Endothelial cell of umbilical vein (primary cell): Measurements from ENCODE around the gene PTMA. TPM values are rescaled to one million over a fixed set of nuclear protein-coding genes. Genes with fewer than 3 reads are reported as not detected.

Experiments
- BruUV-seq: library from RNA; stranded (reverse); fragments of 400-500 nt; replicated peaks from 2 replicates; lab custom pipeline; 2021; lab: Mats Ljungman, UMichigan
- CTCF ChIA-PET: fragments of 300-600, 350-600 bp; sonication (Branson Sonifier 250); formaldehyde crosslinking; loops from one replicate; lab custom pipeline; 2021; ENCODE audit warnings: antibody characterized with exemption, inconsistent platforms; lab: Charles Lee
- POLR2A ChIA-PET: fragments of 300-600, 350-600 bp; sonication (Branson Sonifier 250); formaldehyde crosslinking; loops from one replicate; lab custom pipeline; 2021; ENCODE audit warnings: antibody characterized with exemption, inconsistent platforms; lab: Charles Lee
- DNase-seq: peaks from one replicate; pipeline ENCODE4 v3.0.0-alpha.2; 2011; ENCODE audit warnings: low read depth, low spot score
- FAIRE-seq: peaks from 2 replicates; lab custom pipeline; 2011; peaks lifted over from hg19 to GRCh38; lab: Jason Lieb, UNC
- H2AFZ ChIP-seq: 2 replicates; pipeline ENCODE4 v1.6.0; 2012; ENCODE audit warnings: low read depth, low read length, control low read depth, inconsistent platforms
- H3K27ac ChIP-seq: 2 replicates; pipeline ENCODE4 v1.5.1; 2011; ENCODE audit warnings: low read depth, mild to moderate bottlenecking, control low read depth, low read length, moderate library complexity; ENCODE audit not compliant: insufficient read depth
- H3K27me3 ChIP-seq, 2 experiments: 2 replicates each; pipeline versions ENCODE4 v1.6.0 to v1.6.1; 2011; ENCODE audit warnings: low read length in 2 of 2, mixed read lengths in 1 of 2; ENCODE audit not compliant: control insufficient read depth in 2 of 2, insufficient read depth in 2 of 2
- H3K36me3 ChIP-seq, 2 experiments: 2 replicates in 1 of 2; 3 replicates in 1 of 2; pipeline ENCODE4 v1.5.1; 2011; ENCODE audit warnings: low read length in 2 of 2, mild to moderate bottlenecking in 1 of 2, moderate library complexity in 1 of 2; ENCODE audit not compliant: control insufficient read depth in 2 of 2, insufficient read depth in 2 of 2; ENCODE audit errors: extremely low read depth in 1 of 2
- H3K4me1 ChIP-seq: 3 replicates; pipeline ENCODE4 v1.5.1; 2011; ENCODE audit warnings: mild to moderate bottlenecking, low read length; ENCODE audit not compliant: control insufficient read depth, insufficient read depth; ENCODE audit errors: extremely low read depth
- H3K4me2 ChIP-seq: 2 replicates; pipeline ENCODE4 v1.6.1; 2011; ENCODE audit warnings: low read length, control low read depth, mixed read lengths; ENCODE audit not compliant: insufficient read depth
- H3K4me3 ChIP-seq, 3 experiments: fragments of 200-600 bp in 1 of 3; sonication (generic), shearing (Covaris generic) in 1 of 3; replicated peaks in 1 of 3; 2 replicates each; pipeline ENCODE4 v1.5.1; 2011 to 2016; ENCODE audit warnings: control low read depth in 3 of 3, low read length in 3 of 3, mild to moderate bottlenecking in 2 of 3, inconsistent platforms in 1 of 3, low read depth in 1 of 3, moderate library complexity in 1 of 3; ENCODE audit not compliant: insufficient read depth in 1 of 3
- H3K79me2 ChIP-seq: 2 replicates; pipeline ENCODE4 v1.6.0; 2012; ENCODE audit warnings: low read length, inconsistent platforms; ENCODE audit not compliant: control insufficient read depth, insufficient read depth
- H3K9ac ChIP-seq: replicated peaks from 2 replicates; pipeline ENCODE3; 2011; ENCODE audit warnings: low read length, control low read depth; ENCODE audit not compliant: insufficient read depth; ENCODE audit errors: extremely low read depth
- H3K9me1 ChIP-seq: replicated peaks from 3 replicates; pipeline ENCODE4 v1.6.0; 2011; ENCODE audit warnings: mild to moderate bottlenecking, low read length; ENCODE audit not compliant: control insufficient read depth, insufficient read depth; ENCODE audit errors: extremely low read depth
- H3K9me3 ChIP-seq: replicated peaks from 2 replicates; pipeline ENCODE4 v1.5.1; 2012; ENCODE audit warnings: low read length, inconsistent platforms; ENCODE audit not compliant: control insufficient read depth, insufficient read depth
- H4K20me1 ChIP-seq: replicated peaks from 2 replicates; pipeline ENCODE3; 2011; ENCODE audit warnings: mild to moderate bottlenecking, low read length; ENCODE audit not compliant: control insufficient read depth, insufficient read depth; ENCODE audit errors: extremely low read depth
- CTCF ChIP-seq, 2 donors: IDR thresholded peaks; 1 replicate in 1 of 2; 2 replicates in 1 of 2; pipeline ENCODE4 v1.5.1; 2011; ENCODE audit warnings: low read length in 2 of 2, mild to moderate bottlenecking in 2 of 2, moderate library complexity in 2 of 2, control low read depth in 1 of 2, inconsistent platforms in 1 of 2, low read depth in 1 of 2; ENCODE audit not compliant: insufficient read depth in 1 of 2; ENCODE audit errors: extremely low read depth in 1 of 2
- MYC ChIP-seq: IDR thresholded peaks from one replicate; pipeline ENCODE4 v1.6.1; 2011; ENCODE audit warnings: mild to moderate bottlenecking, low read depth, low read length
- POLR2A ChIP-seq: IDR thresholded peaks from 2 replicates; pipeline ENCODE4 v1.6.1; 2012; ENCODE audit warnings: low read depth, mild to moderate bottlenecking, control low read depth, low read length
- POLR2AphosphoS5 ChIP-seq: IDR thresholded peaks from 2 replicates; pipeline ENCODE4 v1.6.1; 2012; ENCODE audit warnings: low read depth, mild to moderate bottlenecking, control low read depth, low read length, moderate library complexity; ENCODE audit not compliant: insufficient read depth
- dilution Hi-C: fragments of 300-500 bp; cut with MboI; formaldehyde crosslinking; loops from one replicate; pipeline ENCODE4 v1.15.0; 2019; ENCODE audit warnings: low sequenced_read_pairs; ENCODE audit not compliant: extremely low pct_ligation_motif_present
- intact Hi-C: fragments of 100-400 bp; cut with micrococcal nuclease; formaldehyde crosslinking; loops from one replicate; pipeline ENCODE4 v1.10.0; 2022
- polyA plus RNA-seq, 4 experiments: library from polyadenylated mRNA; depleted of rRNA in 3 of 4; stranded (reverse) in 3 of 4; unstranded in 1 of 4; fragments of >200 nt; gene quantifications; 2 replicates each; pipeline versions ENCODE4 v1.2.1 to v1.2.3, GENCODE V29; 2011 to 2012; ENCODE audit warnings: missing spikeins in 1 of 4
- total RNA-seq: library from RNA; stranded (reverse); gene quantifications from 2 replicates; pipeline ENCODE4 v1.2.3, GENCODE V29; 2021

PTMA gene
- total and polyA plus RNA-seq, 2 donors (not counting 3 experiments of a cell fraction or from before 2014, with no cell fraction given) = 404 to 1,488 TPM

- TF ChIP-seq POLR2AphosphoS5 = no peak
- no peak for TF ChIP-seq POLR2A
- TF ChIP-seq CTCF (IDR thresholded peaks at IDR 0.05; ENCODE audit: extremely low read depth in 1 of 2, insufficient read depth in 1 of 2, low read depth in 1 of 2, low read length in 2 of 2) = peak; percentile 32 to 37
- TF ChIP-seq MYC = no peak
- peaks cover 9% of the 10 kb centered on the region for H3K4me1 ChIP-seq
- POLR2A ChIA-PET = interaction anchor here (0.8 to 1.7 kb wide), 3 partner anchors 34 to 60 kb away, joined by 3 to 6 read pairs (median 6); partner anchors contain the start of gene PTMA
- no peaks in the 10 kb centered on the region for H3K36me3 ChIP-seq
- H3K27me3 ChIP-seq = no peaks in the 10 kb centered on the region
- no peaks in the 10 kb centered on the region for H4K20me1 ChIP-seq
- no peak for DNase-seq
- CTCF ChIA-PET = interaction anchor here (0.6 to 8.0 kb wide), 16 partner anchors 10 to 114 kb away, joined by 3 to 583 read pairs (median 4); partner anchors contain the start of gene PTMA
- H3K9me1 ChIP-seq = no peaks in the 10 kb centered on the region
- H3K9ac ChIP-seq = peak overlapping the region; percentile 36
- FAIRE-seq = peak; percentile 33
- intact Hi-C loops (no loop called here), dilution Hi-C loops (no loop called here)
- no peak overlapping the region for H3K4me2 ChIP-seq
- H2AFZ ChIP-seq = peak overlapping the region; percentile 77
- H3K27ac ChIP-seq = peak overlapping the region; percentile 25
- H3K9me3 ChIP-seq = no peaks in the 10 kb centered on the region
- no TSS peak for BruUV-seq
- H3K79me2 ChIP-seq = no peaks in the 10 kb centered on the region
- H3K4me3 ChIP-seq = no peak overlapping the region
Measured at GRCh38 chr2:231672617-231673347, 35.5 kb upstream of the PTMA start.
